Thyroid gland (tissue), 4 donors: ENCODE data around the gene BTBD9.

Experiments
- CTCF ChIP-seq, 6 experiments: fragments of 200-600 bp in 3 of 6; fragments of 450-650 bp in 3 of 6; sonication (generic) in 3 of 6; IDR thresholded peaks; one replicate each; pipeline ENCODE4 v1.5.1; 2016 to 2019; ENCODE audit warnings: antibody characterized with exemption in 6 of 6, mild to moderate bottlenecking in 2 of 6, inconsistent platforms in 1 of 6, moderate library complexity in 1 of 6
- POLR2A ChIP-seq, 2 donors: fragments of 450-650 bp; IDR thresholded peaks; one replicate each; pipeline ENCODE4 v1.6.1; 2017; ENCODE audit warnings: antibody characterized with exemption in 2 of 2, mild to moderate bottlenecking in 2 of 2, moderate library complexity in 1 of 2

- TF ChIP-seq POLR2A (IDR thresholded peaks at IDR 0.05), result no peak
- peak; percentile 85 to 96 (median 91) for TF ChIP-seq CTCF (IDR thresholded peaks at IDR 0.05)
These were observed 145.7 kb downstream of the BTBD9 start for GRCh38 chr6:38493931-38494547.
